GM19238 (cell line): ENCODE measurements around the gene CDH4.
"Not testable (repeated sequence)": the region's sequence is repeated elsewhere in the genome, so short reads cannot be mapped to it uniquely, and the experiment has no call there.

Experiments
- DNase-seq: peaks from one replicate; pipeline ENCODE4 v3.0.0; 2011; ENCODE audit warnings: low spot score; ENCODE audit not compliant: insufficient read length

The CDH4 gene

DNA sequence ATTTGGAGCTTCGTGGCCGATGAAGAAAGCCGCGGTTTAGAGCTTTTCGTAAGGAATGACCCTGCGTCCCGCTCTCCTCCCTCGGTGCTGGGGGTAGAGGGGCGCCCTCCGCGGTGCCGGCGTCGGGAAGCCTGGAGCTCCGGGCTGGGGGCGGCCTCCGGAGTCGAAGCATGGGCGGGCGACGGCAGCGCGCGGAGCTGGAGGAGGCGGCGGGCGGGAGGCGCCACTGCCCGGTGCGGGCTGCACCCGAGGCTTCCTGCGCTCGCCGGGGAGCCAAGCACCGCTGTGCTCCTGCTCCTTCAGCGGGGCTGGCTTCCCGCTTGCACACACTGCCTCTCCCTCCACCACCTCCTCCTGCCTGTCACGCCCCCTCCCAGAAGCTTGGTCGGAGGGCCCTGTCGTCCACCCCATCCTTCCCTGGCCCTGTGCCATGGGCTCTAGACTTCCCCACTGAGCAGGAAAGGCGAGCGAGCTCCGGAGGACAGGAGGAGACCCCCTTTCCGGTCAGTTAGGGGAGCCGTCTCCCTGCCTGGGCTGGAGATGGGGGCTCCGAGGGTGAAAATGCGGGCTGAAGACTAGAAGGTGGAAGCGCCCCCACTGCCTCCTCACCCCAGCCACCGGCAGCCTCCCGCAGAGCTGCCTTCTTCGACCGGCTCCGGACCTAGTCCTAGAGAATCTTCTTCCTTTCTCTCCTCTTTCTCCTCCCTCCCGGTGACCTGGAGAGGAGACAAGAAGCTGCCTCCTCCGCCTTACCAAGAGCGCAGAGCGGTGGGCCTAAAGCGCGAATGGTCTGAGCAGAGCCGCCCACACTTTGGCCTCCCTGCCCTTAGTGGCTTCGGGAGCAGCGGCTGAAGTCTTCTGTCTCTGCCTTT is 1.8 kb downstream of the CDH4 start:
- DNase-seq, result no peak

- DNase-seq, result no peak
Observed at GRCh38 chr20:61254881-61255626, 3.0 kb downstream of the CDH4 start.

GRCh38 chr20:61256365-61256764 is 4.3 kb downstream of the CDH4 start:
- DNase-seq, result no peak

DNA sequence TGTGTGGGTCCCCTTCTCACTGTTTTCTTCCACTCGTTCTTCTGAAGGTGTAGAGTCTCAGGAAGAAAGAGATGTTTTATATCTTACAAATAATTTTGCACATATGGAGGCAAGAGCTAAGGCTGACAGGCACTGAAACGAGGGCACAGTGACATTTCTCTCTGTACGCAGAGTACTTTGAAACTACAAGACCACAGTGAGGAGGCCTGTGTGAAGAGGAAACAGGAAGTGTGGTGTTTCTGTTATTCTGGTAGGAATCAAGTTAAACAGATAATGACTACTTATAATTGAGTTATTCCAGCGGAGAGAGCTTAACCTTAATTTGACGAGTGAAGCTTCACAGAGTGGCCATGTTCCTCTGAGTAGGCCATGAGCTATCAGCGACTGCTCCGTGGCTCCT is 4.8 kb downstream of the CDH4 start:
- no peak for DNase-seq

GRCh38 chr20:61257611-61258010 is 5.5 kb downstream of the CDH4 start:
- no peak for DNase-seq

GRCh38 chr20:61259741-61260140 is 7.7 kb downstream of the CDH4 start:
- no peak for DNase-seq

DNA sequence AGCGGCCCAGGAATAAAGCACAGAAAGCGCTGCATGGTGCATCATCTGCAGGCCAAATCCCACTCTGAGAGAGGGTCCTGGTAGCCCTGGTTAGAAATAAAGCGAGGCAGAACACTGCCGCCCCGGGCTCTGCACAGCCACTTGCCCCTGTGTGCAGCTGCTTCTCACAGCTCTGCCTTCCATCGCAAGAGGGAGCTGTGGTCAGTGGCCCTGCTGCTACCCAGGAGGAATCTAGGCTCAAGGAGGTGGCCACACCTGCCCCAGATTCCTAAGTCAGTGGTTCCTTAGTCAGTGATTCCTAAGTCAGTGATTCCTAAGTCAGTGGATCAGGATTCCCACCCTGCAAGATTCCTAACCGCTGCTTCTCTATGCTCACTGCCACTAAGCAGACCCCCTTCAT is 8.8 kb downstream of the CDH4 start:
- DNase-seq, result no peak

- DNase-seq, result no peak
Observed at GRCh38 chr20:61262036-61262435, 10.0 kb downstream of the CDH4 start.

DNA sequence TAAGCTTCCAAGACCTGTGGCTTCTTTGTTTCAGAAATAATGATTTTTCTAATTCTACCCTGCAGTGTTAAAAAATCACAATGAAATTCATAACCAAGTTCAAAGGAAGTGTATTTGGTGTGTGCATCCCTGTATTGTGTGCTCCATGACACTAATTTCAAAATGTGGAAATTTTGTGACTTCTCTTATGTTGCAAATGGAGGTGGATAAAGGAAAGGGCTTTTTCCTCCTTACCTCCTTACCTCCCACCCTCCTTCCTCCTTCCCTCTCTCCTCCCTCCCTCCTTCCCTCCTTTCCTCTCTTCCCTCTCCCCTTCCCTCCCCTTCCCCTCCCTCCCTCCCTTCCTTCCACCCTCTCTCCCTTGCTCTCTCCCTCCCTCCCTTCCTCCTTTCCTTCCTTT is 10.5 kb downstream of the CDH4 start:
- DNase-seq, result no peak

DNA sequence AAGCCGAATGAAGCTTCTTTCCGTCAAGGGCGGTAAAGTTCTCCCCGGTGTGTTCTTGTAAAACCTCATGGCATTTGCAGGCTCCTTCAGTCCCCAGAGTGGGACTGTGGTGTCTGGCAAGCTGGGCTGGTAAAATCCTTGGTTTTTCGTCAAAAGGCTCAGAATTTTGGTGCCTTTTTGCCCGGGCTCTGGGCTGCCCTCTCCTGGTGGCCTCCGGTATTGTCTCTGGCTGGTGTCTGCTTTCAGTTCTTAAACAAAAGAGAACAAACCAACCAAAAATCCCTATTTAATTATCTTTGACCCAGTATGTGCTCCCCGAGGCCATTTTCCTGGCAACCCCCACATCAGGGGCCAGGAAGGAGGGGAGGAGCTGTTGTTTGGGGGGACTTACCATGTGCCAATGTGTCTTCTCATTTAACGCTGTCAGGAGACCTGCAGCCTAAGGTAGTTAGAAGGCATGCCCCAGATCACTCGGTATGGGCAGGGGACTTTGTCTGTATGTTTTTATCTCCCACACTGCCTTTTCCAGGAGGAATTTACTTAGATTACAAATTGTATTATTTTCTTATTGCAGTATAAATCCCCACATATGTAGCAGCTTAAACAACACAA is 11.1 kb downstream of the CDH4 start:
- no peak for DNase-seq

DNA sequence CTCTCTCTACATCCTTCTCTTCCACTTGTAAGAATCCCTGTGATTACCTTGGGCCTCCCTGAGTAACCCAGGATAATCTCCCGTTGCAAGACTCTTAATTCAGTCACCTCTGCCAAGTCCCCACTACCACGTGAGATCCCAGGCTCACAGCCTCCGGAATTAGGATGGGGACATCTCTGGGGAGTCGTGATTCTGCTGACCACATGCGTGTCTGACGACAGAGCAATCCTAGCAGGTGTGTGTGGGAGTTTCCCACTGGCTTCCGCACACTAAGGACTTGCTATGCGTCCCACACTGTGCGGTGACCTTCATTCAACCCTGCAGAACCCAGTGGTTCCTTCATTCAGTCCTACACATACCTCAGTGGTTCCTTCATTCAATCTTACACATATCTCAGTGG is 11.9 kb downstream of the CDH4 start:
- DNase-seq, result no peak

- DNase-seq, result no peak
Observed at GRCh38 chr20:61267241-61267640, 15.2 kb downstream of the CDH4 start.

DNA sequence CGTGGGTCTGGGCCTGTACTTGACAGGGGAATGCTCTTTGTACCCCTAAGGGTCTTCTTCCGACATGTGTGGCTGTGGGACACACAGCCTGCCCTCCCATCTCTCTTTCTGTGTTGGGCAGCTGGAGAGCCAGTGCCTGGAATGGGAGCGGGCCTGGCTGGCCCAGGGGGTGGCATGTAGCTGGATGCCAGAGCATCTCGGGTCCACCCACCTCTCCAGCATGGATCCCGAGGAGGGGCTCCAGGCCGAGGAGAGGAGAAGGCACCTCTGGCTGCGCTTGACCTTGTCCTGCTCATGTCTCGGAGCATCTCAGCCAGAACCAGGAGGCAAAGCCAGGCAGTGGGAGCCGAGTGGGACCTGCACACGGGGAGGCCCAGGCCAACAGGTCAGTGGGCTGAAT is 16.0 kb downstream of the CDH4 start:
- no peak for DNase-seq

DNA sequence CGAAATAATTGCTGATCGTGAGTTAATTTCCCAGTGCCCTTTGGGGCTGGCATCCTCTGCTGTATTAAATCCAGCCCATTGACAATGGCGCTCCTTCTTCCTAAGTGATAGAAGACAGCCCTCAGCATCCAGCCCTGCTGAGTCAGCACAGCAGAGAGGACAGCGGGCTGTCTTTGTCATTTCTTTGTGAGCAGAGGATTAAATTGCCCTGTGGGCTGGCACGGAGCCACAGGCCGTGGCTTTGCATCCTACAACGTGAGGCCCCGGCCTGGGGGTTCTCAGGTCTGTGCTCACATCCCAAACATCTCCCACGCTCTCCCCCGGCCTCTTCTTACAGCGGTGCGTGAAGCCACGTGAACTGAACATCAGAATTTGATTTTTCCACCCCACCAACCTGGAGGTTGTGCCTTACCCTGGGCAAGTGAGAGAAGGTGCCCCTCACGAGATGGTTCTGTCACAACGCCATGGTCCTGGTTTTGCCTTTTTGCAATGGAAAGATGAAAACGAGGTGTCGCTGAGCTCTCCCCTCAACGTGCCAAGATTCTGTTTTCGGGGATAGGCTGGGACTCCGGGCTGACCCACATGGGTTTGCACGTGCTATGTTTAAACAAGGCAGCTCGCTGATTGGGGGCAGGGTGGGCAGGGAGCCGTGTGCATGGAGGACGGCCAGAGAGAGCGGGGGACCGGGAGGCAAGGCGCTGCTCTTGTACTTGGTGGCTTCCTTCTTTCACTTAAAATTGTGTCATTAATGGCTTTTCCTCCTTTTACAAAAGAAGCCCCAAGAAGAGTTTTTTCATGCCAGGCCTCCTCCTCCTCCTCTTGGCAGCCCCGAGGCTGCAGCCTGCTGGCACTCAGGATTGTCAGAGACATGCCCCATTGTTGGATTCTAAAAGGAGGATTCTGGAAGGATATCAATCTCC is 19.5 kb downstream of the CDH4 start:
- no peak for DNase-seq

DNA sequence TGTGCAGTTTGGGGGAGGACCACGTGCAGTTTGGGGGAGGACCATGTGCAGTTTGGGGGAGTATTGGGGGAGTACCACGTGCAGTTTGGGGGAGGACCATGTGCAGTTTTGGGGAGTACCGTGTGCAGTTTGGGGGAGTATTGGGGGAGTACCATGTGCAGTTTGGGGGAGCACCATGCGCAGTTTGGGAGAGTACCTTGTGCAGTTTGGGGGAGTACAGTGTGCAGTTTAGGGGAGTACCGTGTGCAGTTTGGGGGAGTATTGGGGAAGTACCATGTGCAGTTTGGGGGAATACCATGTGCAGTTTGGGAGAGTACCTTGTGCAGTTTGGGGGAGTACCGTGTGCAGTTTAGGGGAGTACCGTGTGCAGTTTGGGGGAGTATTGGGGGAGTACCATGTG is 21.0 kb downstream of the CDH4 start:
- DNase-seq, result not testable (repeated sequence)

GRCh38 chr20:61273666-61274065 is 21.6 kb downstream of the CDH4 start:
- DNase-seq, result not testable (repeated sequence)

DNA sequence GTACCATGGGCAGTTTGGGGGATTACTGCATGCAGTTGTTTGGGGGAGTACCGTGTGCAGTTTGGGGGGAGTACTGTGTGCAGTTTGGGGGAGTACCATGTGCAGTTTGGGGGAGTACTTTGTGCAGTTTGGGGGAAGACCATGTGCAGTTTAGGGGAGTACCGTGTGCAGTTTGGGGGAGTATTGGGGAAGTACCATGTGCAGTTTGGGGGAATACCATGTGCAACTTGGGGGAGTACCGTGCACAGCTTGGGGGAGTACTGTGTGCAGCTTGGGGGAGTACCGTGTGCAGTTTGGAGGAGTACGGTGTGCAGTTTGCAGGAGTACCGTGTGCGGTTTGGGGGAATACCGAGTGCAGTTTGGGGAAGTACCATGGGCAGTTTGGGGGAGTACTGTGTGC is 22.3 kb downstream of the CDH4 start:
- DNase-seq, result no peak

DNA sequence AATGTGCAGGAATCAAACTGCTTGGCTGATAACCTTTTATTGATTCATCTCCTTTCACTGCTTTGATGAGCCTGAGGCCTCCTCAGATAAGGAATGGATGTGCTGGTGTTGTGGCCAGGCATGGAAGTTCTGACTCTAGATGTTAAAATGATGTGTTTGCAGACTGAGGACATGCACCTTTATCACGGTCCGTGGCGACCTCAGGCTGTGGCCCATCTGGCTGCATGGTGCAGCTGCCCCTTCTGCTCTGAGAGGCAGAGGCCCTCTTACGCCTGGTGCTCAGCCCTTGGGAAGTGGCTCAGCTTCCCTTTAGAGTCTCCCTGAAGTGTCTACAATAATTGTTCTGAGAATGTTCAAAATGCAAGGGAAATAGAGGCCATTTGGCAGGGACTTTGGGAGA is 26.2 kb downstream of the CDH4 start:
- DNase-seq, result no peak

DNA sequence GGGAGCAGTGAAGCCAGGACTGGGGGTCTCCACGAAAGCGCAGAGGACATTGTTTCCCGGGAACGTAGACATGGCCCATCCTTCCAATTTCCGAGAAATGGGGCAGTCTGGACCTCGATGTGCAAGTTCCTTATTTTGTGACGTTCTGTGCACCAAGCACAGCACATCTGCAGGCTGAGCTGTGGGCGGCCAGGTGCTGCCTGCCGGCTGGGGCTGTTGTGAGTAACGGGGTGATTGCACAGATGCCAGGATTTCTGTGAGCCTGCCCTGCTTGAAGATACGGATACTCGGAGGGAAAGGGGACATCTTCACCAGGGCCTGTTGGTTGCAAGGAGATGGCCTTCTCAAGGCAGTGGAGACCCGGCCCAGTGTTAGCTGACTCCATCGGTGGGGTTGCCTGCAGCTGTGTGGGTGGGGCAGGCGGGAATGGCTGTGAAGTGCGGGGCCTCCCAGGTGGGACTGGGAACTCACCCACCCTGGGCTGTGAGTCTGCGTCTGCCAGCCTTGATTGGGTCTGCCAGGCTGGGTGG is 27.6 kb downstream of the CDH4 start:
- DNase-seq, result no peak

DNA sequence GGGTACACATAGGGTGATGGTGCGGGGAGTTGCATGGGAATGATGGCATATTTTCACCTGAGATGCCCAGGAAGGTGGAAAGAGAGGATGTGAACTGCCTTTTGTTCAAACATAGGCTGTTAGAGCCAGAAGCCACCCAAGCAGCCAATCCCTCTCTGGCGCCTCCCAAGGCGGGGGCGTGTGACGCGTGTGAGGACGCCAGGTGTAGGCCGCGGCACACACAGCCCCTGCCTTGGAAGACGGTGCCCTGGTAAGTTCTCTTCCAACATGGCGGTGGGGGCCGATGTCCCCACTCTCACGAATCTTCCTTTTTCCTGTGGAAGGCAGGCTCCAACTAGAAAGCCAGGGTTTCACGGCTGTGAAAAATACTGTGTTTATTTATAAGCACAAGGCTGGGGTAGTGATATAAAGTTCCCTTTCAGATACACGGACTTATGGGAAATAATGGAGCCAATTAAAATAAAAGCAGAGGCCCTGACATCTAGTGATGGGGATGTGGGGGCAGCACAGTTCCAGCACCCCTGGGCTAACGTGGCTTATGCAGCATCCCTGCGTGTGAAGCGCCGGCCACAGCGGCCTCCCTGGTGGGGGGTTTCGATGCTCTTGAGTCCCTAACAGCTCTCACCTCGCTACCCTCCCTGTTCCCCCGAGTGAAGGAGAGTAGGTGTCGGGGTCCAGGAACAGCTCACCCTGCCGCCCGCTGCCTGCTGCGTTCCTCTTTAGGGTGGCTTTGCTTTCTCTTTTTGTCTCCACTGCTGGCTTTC is 28.3 kb downstream of the CDH4 start:
- no peak for DNase-seq
